Vagina (tissue), 2 donors: ENCODE measurements around the gene CFAP46. TPM values are rescaled to one million over a fixed set of nuclear protein-coding genes. Genes with fewer than 3 reads are reported as not detected.
"Not testable (repeated sequence)": the region's sequence is repeated elsewhere in the genome, so short reads cannot be mapped to it uniquely, and the experiment has no call there.

Source experiments
- DNase-seq, 2 donors: peaks; one replicate each; pipeline ENCODE4 v3.0.0-alpha.2; 2017; ENCODE audit errors: extremely low spot score in 2 of 2
- H3K27ac ChIP-seq: fragments of 200-600 bp; sonication (generic); one replicate; pipeline ENCODE4 v1.5.1; 2019
- H3K27me3 ChIP-seq: fragments of 200-600 bp; sonication (generic); one replicate; pipeline ENCODE4 v1.5.1; 2019
- H3K36me3 ChIP-seq, 2 donors: fragments of 200-600 bp; sonication (generic); one replicate each; pipeline ENCODE4 v1.5.1; 2017 to 2019
- H3K4me1 ChIP-seq: fragments of 200-600 bp; sonication (generic); one replicate; pipeline ENCODE4 v1.5.1; 2019
- H3K4me3 ChIP-seq, 2 donors: fragments of 200-600 bp; sonication (generic); 1 replicate in 1 of 2; 2 replicates in 1 of 2; pipeline ENCODE4 v1.5.1; 2016 to 2019
- H3K9me3 ChIP-seq: fragments of 200-600 bp; sonication (generic); one replicate; pipeline ENCODE4 v1.5.1; 2019
- CTCF ChIP-seq, 3 experiments: fragments of 450-650 bp in 2 of 3; fragments of 200-600 bp in 1 of 3; sonication (generic) in 1 of 3; IDR thresholded peaks; one replicate each; pipeline ENCODE4 v1.5.1; 2017 to 2019; ENCODE audit warnings: antibody characterized with exemption in 3 of 3, mild to moderate bottlenecking in 2 of 3, moderate library complexity in 2 of 3
- POLR2A ChIP-seq, 2 donors: fragments of 450-650 bp; IDR thresholded peaks; one replicate each; pipeline ENCODE4 v1.6.1; 2017; ENCODE audit warnings: antibody characterized with exemption in 2 of 2, mild to moderate bottlenecking in 2 of 2, moderate library complexity in 2 of 2
- POLR2AphosphoS5 ChIP-seq, 2 donors: sonication (generic); formaldehyde crosslinking; IDR thresholded peaks; one replicate each; pipeline ENCODE4 v1.9.0; 2017; ENCODE audit warnings: antibody characterized with exemption in 2 of 2, mild to moderate bottlenecking in 2 of 2, low read depth in 1 of 2; ENCODE audit not compliant: insufficient read depth in 1 of 2
- intact Hi-C: fragments of 100-400 bp; cut with DNase I; formaldehyde crosslinking; loops from one replicate; pipeline ENCODE4 v1.15.1; 2023
- total RNA-seq: library from RNA; depleted of rRNA; stranded (reverse); fragments of >200 nt; gene quantifications from one replicate; pipeline ENCODE4 v1.2.3, GENCODE V29; 2016

CFAP46 gene
- total RNA-seq, 1 donor from 2014 or later: not detected

GRCh38 chr10:132934953-132935352, 7.4 kb downstream of the CFAP46 start:
- Histone ChIP-seq H3K9me3 (no peaks in the 10 kb centered on the region), H3K36me3 (no peaks in the 10 kb centered on the region), H3K4me1 (no peaks in the 10 kb centered on the region), H3K4me3 (no peak overlapping the region), H3K27me3 (no peaks in the 10 kb centered on the region), H3K27ac (no peak overlapping the region)
- DNase-seq: no peak
- intact Hi-C loops: no loop called here
- TF ChIP-seq POLR2AphosphoS5 (IDR thresholded peaks at IDR 0.05; ENCODE audit: insufficient read depth in 1 of 2, low read depth in 1 of 2): no peak
- TF ChIP-seq POLR2A (IDR thresholded peaks at IDR 0.05): no peak
- TF ChIP-seq CTCF (IDR thresholded peaks at IDR 0.05): no peak

GRCh38 chr10:132933308-132934042, 8.9 kb downstream of the CFAP46 start:
- intact Hi-C loops: no loop called here
- H3K36me3 ChIP-seq: no peaks in the 10 kb centered on the region

GRCh38 chr10:132932461-132933307, 9.7 kb downstream of the CFAP46 start:
- Histone ChIP-seq H3K27me3 (no peaks in the 10 kb centered on the region), H3K27ac (no peak overlapping the region), H3K4me1 (no peaks in the 10 kb centered on the region), H3K4me3 (no peak overlapping the region), H3K36me3 (no peaks in the 10 kb centered on the region), H3K9me3 (no peaks in the 10 kb centered on the region)
- intact Hi-C loops: no loop called here
- no peak for DNase-seq
- TF ChIP-seq CTCF (IDR thresholded peaks at IDR 0.05) (no peak), POLR2A (IDR thresholded peaks at IDR 0.05) (no peak), POLR2AphosphoS5 (IDR thresholded peaks at IDR 0.05; ENCODE audit: insufficient read depth in 1 of 2, low read depth in 1 of 2) (no peak)

More at GRCh38 chr10:132933308-132934042, 8.9 kb downstream of the CFAP46 start:
- H3K9me3 ChIP-seq: no peaks in the 10 kb centered on the region
- H3K4me3 ChIP-seq: no peak overlapping the region
- H3K4me1 ChIP-seq: no peaks in the 10 kb centered on the region
- no peak for DNase-seq
- no peaks in the 10 kb centered on the region for H3K27me3 ChIP-seq
- no peak overlapping the region for H3K27ac ChIP-seq
- TF ChIP-seq POLR2AphosphoS5 (IDR thresholded peaks at IDR 0.05; ENCODE audit: insufficient read depth in 1 of 2, low read depth in 1 of 2): no peak
- no peak for TF ChIP-seq CTCF (IDR thresholded peaks at IDR 0.05)
- no peak for TF ChIP-seq POLR2A (IDR thresholded peaks at IDR 0.05)

GRCh38 chr10:132931258-132932250, 10.8 kb downstream of the CFAP46 start:
- intact Hi-C loops, H3K36me3 ChIP-seq, H3K9me3 ChIP-seq, H3K4me1 ChIP-seq, H3K27me3 ChIP-seq, DNase-seq, H3K27ac ChIP-seq, H3K4me3 ChIP-seq: not testable (repeated sequence)

GRCh38 chr10:132930701-132931100, 11.7 kb downstream of the CFAP46 start:
- H3K9me3 ChIP-seq, DNase-seq, H3K27ac ChIP-seq, intact Hi-C loops, H3K4me3 ChIP-seq, H3K4me1 ChIP-seq, H3K27me3 ChIP-seq, H3K36me3 ChIP-seq: not testable (repeated sequence)
